BE2C (cell line): ENCODE results near the gene SETD4.

Source experiments
- DNase-seq: peaks from one replicate; pipeline ENCODE4 v3.0.0-alpha.2; 2020
- H3K27me3 ChIP-seq: fragments of 250-450 bp; sonication (Bioruptor Pico); 2 replicates; pipeline ENCODE4 v1.5.1; 2020; ENCODE audit warnings: mild to moderate bottlenecking
- H3K36me3 ChIP-seq: fragments of 250-450 bp; sonication (Bioruptor Pico); 2 replicates; pipeline ENCODE4 v1.5.1; 2020; ENCODE audit warnings: mild to moderate bottlenecking
- H3K4me1 ChIP-seq: fragments of 250-450 bp; sonication (Bioruptor Pico); 2 replicates; pipeline ENCODE4 v1.5.1; 2020
- H3K4me3 ChIP-seq: 2 replicates; pipeline ENCODE4 v1.5.1; 2011; ENCODE audit warnings: low read depth, low read length
- H3K9me3 ChIP-seq: fragments of 250-450 bp; sonication (Bioruptor Pico); 2 replicates; pipeline ENCODE4 v1.5.1; 2020
- TF ChIP-seq, protein P1 (sequence below): IDR thresholded peaks from 2 replicates; pipeline ENCODE4 v1.5.1; 2012; ENCODE audit warnings: mild to moderate bottlenecking, low read depth, low read length

Gene SETD4

DNA sequence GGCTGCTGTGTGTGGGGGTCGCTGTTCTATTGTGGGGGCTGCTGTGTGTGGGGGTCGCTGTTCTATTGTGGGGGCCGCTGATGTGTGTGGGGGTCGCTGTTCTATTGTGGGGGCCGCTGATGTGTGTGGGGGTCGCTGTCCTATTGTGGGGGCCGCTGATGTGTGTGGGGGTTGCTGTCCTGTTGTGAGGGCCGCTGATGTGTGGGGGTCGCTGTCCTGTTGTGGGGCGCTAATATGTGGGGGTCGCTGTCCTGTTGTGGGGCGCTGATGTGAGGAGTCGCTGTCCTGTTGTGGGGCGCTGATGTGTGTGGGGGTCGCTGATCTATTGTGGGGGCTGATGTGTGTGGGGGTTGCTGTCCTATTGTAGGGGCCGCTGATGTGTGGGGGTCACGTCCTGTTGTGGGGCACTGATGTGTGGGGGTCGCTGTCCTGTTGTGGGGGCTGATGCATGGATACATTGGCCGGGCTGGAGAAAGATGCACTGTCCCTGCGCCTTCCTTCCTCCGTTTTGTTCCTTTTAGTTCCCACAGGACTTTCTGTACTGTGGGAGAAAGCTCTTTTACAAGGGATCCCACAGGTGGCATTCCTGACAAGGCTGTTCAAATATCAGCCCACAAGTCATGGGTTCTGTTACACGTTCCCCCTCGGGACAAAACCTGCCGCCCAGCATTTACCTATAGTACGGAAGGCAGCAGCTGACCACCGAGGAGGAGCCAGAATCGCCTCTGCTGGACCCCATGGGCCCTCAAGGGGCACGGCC lies 27.5 kb downstream of the SETD4 start:
- TF ChIP-seq, protein P1, sequence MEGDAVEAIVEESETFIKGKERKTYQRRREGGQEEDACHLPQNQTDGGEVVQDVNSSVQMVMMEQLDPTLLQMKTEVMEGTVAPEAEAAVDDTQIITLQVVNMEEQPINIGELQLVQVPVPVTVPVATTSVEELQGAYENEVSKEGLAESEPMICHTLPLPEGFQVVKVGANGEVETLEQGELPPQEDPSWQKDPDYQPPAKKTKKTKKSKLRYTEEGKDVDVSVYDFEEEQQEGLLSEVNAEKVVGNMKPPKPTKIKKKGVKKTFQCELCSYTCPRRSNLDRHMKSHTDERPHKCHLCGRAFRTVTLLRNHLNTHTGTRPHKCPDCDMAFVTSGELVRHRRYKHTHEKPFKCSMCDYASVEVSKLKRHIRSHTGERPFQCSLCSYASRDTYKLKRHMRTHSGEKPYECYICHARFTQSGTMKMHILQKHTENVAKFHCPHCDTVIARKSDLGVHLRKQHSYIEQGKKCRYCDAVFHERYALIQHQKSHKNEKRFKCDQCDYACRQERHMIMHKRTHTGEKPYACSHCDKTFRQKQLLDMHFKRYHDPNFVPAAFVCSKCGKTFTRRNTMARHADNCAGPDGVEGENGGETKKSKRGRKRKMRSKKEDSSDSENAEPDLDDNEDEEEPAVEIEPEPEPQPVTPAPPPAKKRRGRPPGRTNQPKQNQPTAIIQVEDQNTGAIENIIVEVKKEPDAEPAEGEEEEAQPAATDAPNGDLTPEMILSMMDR = no peak
- no peak for DNase-seq

DNA sequence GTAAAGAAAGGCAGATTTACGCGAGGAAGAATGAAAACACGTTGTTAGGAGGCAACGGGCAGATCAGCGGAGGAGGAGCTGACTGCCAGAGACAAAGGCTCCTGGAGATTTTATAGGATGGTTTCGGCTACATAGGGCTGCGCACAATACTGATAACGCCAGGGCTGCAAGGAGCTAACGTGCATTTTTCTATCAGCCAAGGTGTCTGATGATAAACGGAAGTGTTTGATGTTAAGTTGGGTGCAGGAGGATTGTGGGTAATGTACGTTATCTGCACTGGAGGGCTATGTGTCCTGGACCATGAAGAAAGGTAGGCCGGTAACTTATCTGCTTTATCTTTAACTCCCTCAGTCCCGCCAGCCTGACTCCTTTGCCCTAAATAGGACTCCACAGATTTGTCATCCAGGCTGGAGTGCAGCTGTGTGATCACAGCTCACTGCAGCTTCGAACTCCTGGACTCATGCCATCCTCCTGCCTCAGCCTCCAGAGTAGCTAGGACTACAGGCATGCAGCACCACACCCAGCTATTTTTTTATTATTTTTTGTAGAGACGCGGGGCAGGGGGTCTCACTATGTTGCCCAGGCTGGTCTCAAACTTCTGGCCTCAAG lies 29.6 kb downstream of the SETD4 start:
- peaks cover 5% of the 10 kb centered on the region for H3K4me1 ChIP-seq
- H3K27me3 ChIP-seq = no peaks in the 10 kb centered on the region
- H3K36me3 ChIP-seq = no peaks in the 10 kb centered on the region
- no peak overlapping the region for H3K4me3 ChIP-seq
- H3K9me3 ChIP-seq = no peaks in the 10 kb centered on the region
- DNase-seq = no peak
- TF ChIP-seq, protein P1 = no peak

More for the DNA sequence above, 27.5 kb downstream of the SETD4 start:
- Histone ChIP-seq H3K9me3 (no peaks in the 10 kb centered on the region), H3K27me3 (no peaks in the 10 kb centered on the region), H3K4me1 (peaks cover 14% of the 10 kb centered on the region), H3K4me3 (no peak overlapping the region), H3K36me3 (peaks cover 9% of the 10 kb centered on the region)

DNA sequence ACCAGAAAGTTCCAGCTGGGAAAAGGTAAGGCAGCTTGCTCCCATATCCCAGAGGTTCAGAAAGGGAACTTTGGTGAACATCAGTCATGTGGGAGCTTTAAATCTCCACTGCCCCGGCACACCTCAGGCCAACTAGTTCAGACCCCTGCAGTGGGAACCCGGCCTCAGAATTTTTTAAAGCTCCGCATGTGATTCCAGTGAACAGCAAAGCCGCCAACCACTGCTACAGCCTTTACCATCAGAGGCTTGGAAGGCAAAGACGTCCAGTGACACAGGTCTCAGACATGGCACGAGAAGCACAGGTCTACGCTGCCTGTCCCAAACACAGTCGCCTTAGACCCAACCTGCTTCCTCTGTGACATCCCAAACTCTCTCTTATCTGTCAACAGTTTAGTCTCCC lies 31.0 kb downstream of the SETD4 start:
- no peak overlapping the region for H3K4me3 ChIP-seq
- no peaks in the 10 kb centered on the region for H3K9me3 ChIP-seq
- H3K27me3 ChIP-seq = no peaks in the 10 kb centered on the region
- no peaks in the 10 kb centered on the region for H3K4me1 ChIP-seq
- H3K36me3 ChIP-seq = no peaks in the 10 kb centered on the region
- TF ChIP-seq, protein P1 = no peak
- no peak for DNase-seq

DNA sequence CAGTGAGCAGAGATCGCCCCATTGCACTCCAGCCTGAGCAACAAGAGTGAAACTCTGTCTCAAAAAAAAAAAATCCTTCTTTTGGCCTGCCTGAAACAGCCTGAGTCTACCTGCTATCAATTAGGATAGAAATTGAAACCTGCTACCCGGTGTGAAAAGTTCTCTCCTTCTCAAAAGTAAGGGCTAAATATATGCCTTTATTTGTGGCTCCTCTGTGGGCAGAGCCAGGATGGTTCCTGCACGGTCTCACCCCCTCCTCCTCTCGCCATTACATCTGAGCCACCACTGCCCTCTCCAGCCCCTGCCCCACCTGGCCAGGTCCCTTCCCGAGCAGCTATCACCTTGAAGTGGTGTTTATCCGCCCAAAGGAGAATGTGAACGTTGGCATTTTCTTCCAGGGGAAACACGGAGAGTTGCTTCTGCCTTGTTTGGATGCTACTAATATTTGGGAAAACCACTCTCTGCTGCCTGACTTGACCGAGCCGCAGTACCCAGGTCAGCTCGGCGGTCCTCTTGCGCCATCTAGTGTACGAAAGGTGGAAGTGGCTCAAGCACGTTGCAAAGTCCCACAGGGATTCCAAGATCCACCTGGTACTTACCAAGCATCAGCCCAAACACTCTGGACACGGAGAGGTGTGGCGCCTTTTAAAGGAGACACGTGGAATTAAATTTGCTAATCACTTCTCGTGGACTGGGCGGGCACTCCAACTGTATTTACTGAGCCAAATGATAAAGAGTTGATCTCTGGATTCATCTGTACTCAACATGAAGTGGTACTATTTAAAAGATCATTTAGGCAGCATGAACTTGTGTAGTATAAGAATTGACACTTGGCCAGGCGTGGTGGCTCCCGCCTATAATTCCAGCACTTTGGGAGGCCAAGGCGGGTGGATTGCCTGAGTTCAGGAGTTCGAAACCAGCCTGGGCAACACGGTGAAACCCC lies 31.9 kb downstream of the SETD4 start:
- Histone ChIP-seq H3K36me3 (no peaks in the 10 kb centered on the region), H3K9me3 (no peaks in the 10 kb centered on the region), H3K4me3 (no peak overlapping the region), H3K27me3 (no peaks in the 10 kb centered on the region), H3K4me1 (no peaks in the 10 kb centered on the region)
- TF ChIP-seq, protein P1 = peak; percentile 97
- peak; percentile 63 for DNase-seq

DNA sequence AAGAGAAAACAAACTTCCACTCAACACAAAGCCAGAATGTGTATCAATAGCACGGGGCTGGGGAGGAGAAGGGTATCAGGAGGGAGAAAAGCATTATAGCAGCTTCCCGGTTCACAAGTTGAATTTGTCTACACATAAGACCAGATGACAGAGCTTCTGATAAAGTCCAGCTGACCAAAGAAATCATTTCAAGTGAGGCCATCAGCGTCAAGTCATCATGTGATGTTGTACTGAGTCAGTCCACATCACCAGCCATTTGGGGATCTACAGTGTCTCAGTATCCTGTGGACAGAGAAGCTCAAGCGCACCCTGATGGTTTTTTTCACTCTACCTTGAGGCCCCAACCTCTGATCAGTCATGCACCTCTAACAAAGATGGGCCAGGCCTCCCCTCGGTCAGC lies 33.0 kb downstream of the SETD4 start:
- H3K27me3 ChIP-seq = no peaks in the 10 kb centered on the region
- TF ChIP-seq, protein P1 = no peak
- no peaks in the 10 kb centered on the region for H3K36me3 ChIP-seq
- no peak for DNase-seq
- no peak overlapping the region for H3K4me3 ChIP-seq
- H3K4me1 ChIP-seq = no peaks in the 10 kb centered on the region
- H3K9me3 ChIP-seq = no peaks in the 10 kb centered on the region
